OCI-M1 (cell line): ENCODE measurements around the gene CD164L2.

Source experiments
- DNase-seq: peaks from one replicate; lab custom pipeline; 2025; lab: John Stamatoyannopoulos, UW

CD164L2 gene

DNA sequence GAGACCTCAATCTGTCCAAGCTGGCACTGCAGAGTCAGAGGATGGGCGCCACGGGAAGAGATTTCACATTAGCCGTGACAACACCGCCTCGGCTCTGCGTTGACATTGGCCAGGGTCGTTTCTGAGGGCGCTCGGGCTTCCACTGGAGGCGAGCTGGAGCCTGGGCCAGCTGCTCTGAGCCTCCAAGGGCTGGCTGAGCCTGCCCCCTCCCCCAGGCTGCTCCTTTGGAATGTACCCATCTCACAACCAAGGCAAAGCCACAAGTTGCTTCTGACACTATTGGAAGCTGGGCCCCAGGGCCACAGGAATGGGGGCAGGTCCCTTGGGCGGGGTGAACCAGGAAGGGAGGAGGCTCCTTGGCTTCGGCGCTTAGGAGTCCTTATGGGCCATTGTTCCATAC lies 21.9 kb upstream of the CD164L2 start:
- no peak for DNase-seq

DNA sequence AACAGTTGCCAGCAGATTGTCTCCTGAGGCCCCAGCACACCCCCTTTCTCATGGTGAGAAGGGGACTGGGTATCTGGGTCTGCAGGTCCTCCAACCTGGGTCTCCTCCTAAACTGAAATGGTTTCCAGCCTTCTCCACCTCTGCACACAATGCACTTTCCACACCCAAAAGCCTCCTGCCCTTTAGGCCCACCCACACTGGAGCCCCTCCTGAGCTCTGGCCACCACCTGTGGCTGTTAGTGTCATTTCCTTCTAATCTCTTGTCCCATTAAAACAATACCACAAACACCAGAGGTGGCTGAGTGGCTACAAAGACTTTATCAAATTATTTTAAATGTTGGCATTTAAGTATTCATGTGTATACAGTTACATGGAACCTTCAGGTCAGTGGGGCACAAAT lies 20.8 kb upstream of the CD164L2 start:
- no peak for DNase-seq

DNA sequence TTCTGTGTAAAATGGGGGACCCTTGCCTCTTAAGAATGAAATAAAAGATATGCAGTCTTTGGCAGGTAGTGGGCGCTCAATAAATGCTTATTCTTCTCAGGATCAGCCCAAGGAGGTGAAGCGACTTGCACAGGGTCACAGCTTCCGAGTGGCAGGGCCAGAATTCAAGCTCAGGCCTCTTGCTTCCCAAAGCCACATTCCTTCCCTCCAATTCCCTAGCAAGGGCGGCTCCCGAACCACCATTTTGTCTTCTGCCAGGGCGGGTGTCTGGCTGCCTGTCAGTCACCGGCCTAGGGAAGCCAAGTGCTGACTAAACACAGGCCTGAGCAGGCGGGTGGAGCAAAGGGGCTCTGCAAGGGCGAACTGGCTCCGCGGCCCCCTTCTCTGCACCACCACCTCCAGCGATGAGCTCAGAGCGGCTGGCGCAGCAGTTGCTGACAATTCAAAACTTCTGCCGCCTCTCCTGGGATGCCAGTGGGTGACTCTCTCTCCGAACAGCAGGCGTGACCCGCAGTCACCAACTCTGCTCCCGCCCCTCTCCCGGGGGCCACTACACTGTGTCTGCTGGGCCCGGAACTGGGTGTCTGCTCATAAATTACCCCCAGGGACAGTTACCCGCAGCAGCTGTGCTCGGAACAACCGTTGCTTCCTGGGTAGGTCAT lies 20.1 kb upstream of the CD164L2 start:
- peak; percentile 16 for DNase-seq

DNA sequence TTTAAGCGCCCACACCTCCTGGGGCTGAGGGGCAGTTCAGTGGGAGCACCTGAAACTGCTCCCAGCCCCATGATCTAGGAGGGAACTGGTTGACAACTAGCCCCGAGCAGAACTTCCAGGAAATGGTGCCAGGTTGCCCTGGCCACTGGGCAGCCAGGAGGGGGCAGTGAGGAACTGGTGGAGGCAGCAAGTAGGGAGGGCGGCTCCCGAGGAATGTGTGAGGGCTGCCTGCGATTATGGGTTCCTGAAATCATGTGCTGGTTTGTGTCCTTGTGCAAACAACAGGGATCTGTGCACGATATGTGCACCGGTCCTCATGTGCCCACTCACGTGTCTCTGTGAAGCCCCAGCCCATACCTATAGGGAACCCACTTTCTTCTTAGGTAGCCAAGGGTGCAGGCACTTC lies 19.2 kb upstream of the CD164L2 start:
- peak; percentile 22 for DNase-seq

DNA sequence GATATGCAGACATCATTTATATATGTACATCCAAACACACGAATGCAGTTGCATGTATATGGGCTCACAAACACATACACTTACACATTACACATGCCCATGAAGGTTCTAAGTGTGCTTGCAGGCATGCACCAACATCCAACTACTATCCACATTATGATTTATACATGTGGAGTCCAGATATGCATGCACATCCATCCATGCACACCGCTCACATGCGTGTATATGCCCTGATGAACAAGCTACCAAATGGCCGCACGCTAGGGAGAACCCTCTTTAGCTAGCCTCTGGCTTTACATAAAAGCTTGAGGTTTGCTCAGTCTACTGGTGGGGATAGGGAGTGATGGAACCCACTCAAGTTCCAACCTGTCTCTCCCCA lies 17.8 kb upstream of the CD164L2 start:
- no peak for DNase-seq

DNA sequence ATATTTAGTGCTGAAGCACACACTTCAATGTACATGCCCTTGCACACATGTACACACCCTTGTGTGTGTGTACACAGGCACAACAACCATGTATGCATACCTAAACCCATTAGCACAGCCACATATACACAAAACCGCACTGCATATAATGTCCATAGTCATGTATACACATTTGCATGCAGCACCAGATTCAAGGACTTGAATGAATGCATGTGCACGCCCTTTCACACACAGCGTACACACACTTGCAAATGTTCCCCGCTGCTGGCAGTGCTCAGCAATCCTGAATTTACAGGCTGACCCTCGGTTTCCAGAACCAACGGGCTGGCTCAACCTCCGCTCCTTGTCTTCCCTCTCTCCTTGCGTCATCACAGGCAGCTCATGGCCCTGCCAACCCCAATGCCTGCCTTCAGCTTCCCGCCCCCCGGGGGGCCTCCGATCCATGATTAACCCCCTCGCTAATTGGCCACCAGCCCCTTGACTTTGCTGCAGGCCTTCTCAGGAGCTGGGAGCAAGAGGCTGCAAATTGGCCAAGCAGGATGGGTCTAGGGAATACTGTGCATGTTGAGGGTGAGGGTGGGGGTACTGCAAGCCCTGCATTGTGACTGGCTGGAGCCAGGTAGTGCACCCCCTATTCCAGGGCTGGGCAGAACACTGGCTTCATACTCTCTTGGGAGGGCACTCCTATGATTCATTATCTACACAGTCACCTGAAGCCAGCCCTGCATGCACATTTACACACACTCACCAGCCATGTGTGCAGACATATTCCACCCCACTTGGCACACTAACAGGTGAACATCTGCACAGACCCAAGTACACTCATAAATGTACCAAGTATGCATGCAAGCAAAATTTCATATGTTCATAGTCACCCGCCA lies 17.2 kb upstream of the CD164L2 start:
- DNase-seq = no peak

DNA sequence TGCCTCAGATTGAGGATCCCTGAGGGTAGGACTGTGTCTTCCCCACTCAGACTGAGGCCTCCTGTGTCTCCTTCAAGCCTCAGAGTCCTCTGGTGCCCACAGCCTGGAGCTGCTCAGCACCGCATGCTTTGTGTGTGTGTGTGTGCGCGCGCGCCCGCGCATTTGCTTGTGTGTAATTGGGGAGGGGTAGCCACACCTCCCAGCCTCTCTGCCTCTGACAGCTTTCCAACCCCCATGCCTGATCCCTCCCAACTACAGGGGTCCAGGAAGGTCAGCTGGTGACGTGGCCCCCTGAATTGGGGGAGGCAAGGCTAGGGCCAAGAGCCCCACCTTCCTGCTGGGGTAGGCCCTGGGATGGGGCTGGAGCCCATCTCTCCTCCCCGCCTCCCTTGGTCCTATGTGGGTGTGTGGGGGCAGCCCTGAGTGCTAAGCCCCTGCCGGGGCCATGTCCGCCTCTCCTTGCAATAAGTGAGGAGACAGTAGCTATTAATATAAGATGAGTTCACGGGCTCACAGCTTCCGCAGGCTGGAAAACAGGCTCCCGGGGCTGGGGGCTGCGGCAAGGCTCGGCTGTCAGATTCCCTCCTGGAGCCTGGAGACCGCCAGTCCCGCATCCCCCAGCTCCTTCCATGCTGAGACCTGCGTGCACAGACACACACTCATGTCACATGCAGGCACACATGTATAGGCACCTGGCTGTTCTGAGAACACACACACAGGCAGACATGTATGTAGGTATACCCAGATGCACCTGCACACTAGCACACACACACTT lies 16.3 kb upstream of the CD164L2 start:
- DNase-seq = no peak

DNA sequence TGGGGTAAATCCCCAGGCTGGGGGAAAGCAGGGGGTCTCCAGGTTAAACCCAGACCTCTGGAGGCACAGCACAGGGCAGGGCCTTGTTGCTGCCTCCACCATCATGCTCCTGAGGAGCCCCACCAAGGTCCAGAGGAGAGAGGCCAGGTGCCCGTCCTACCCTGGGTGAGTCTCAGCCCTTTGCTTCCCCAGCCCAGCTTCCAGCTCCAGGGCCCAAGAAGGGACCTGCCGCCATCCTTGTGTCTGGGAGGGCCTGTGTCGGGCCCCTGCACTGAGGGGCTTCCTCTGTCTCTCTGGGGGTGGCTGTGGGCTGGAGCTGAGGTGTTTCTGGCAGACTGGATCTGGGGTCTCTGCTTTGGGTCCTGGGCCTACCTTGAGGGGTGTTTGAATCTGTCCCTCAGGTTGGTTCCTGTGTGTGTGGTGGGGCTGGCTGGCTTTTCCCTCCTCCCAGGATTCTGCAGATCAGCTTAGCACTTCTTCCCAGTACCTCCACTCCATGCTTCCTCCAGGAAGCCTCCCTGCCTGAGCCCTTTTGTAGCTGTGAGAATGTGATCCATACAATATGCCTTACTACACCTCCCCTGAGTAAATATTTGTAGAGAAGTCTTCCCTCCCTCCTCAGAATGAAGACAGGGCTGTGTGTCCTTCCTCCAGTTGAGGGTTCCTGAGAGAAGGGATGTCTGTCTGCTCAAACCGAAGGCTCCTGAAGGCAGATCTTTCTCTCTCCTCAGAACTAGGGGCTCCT lies 15.4 kb upstream of the CD164L2 start:
- DNase-seq = no peak

DNA sequence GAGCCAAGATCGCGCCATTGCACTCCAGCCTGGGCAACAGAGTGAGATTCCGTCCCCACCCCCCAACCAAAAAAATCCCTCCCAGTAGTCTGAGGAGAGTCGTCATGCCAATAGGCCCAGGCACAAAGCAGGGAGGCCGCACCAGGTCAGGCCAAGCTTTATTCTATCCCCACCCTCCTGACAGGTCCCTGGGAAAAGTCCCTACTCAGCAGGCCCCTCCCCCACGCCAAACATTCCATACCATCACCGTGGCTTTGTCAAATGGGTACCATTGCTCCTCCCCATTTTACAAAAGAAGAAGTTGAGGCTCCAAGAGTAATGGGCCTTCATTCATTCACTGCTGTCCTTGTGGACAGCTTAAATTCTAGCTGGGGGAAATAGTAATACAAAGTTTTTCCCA lies 14.6 kb upstream of the CD164L2 start:
- DNase-seq = no peak

DNA sequence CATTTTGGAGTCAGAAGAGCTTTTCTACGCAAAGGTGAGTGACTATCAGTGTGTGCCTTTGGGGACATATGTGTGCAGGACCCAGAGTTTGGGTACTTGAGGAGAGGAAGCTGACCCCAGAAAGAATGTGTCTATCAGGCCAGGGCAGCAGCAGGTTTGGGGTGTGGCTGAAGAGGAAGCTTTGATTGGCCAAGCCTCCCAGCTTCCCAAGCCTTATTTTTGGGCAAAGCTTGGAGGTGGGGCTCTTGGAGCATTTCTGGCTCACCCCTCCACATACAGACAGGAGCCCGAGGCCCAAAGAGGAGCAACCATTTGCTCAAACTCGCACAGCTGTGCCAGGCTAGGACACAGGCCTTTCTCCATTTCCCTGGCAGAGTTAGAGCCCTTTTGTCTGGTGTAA lies 14.0 kb upstream of the CD164L2 start:
- no peak for DNase-seq

DNA sequence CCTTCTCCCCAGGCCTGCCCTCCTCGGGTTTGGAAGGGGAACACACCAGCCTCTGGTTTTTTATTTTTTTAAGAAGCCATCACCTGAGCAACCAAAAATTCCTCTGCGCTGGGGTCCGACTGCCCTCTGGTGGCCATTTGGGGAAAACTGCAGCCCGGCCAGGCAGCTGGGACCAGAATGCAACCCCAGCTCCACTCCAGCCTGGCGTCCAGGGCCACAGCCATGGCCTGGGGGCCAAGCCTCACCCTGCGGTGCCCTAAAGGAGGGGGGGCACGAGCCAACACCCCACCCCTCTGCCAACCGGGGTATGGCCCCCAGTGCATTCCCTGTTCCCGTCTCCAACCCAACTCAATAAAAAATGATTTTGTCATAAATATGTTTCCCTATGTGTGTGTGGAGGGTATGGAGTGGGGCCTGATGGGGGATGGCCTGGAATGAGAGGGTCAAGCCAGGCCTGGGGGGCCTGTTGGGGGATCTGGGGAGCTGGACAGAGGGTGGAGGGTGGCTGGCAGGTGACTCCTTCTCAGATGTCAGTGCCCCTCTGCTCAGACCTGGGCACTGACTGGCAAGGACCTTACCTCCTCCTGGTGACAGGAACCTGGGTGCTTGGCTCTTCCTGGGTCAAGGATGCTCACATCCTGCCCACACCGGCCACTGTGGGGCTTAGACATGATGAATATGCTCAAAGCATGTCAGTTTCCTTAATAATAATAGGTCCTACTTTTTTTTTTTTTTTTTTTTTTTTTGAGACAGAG lies 12.5 kb upstream of the CD164L2 start:
- DNase-seq = peak; percentile 89

DNA sequence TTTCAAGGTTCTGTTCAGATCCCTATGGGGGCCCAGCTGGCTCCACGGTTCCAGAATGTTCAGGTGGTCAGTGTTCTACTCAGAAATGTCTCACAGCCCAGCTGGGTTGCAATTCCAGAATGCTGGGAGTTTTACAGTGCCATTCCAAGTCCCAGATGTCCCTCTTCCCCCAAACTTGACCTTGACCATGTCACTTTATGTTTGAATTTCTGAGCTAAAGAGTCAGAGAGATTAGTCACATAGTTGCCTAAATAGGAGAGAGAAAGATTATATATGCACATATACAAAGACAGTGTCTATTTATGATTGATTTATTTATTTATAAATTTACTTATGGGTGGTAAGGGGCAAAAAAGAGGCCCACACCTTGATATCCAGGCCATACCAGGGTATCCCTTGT lies 11.8 kb upstream of the CD164L2 start:
- no peak for DNase-seq

DNA sequence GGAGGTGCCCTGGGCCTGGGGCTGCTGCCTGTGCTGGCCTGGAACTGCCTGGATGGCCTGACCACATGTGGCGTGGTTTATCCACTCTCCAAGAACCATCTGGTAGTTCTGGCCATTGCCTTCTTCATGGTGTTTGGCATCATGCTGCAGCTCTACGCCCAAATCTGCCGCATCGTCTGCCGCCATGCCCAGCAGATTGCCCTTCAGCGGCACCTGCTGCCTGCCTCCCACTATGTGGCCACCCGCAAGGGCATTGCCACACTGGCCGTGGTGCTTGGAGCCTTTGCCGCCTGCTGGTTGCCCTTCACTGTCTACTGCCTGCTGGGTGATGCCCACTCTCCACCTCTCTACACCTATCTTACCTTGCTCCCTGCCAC lies 11.1 kb upstream of the CD164L2 start:
- no peak for DNase-seq

DNA sequence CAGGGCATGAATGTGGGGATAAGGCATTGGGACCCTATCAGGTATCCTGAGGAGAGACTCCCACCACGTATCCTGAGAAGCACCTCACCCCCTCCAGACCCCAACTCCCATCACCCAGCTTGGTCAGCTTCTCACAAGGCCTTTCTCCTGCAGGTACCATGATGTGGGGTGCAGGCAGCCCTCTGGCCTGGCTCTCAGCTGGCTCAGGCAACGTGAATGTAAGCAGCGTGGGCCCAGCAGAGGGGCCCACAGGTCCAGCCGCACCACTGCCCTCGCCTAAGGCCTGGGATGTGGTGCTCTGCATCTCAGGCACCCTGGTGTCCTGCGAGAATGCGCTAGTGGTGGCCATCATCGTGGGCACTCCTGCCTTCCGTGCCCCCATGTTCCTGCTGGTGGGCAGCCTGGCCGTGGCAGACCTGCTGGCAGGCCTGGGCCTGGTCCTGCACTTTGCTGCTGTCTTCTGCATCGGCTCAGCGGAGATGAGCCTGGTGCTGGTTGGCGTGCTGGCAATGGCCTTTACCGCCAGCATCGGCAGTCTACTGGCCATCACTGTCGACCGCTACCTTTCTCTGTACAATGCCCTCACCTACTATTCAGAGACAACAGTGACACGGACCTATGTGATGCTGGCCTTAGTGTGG lies 10.6 kb upstream of the CD164L2 start:
- no peak for DNase-seq

DNA sequence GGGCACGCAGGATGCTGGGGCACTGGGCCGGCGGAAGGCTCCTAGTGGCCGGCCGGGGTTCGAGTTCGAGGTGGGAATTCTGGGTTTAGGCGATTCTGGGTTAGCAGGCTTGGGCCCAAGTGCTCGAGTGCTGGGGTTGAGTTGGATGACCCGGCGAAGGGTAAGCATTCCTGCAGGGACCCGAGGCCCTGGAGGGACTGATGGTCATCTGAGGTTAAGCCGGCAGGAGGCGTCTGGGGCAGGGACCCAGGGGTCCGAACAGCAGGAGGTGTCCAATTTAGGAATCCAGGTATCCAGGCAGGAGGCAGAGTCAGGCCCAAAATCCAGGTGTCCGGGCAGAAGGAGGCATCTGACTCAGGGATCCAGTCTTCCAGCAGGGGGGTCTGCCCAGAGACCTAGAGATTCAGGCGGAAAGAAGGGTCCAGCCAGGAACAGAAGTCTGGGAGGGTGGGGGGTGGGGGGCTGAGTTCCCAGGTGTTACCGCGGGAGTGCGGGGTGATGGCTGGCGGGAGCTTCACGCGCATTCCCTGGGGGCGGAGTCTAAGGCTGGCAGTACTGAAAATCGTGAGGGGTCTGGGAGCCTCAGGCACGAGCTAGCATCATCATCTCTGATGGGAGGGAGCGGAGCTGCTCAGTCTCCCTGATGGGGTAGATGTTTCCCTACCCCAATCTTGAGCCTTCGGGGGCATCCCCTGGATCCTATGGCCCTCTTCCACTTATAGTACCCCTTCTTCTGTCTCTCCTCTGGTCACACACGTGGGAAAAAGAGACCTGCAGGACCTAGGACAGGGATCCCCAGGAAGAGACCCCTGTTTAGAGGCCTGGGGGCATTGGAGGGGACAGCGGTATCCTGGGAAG lies 9.9 kb upstream of the CD164L2 start:
- no peak for DNase-seq

DNA sequence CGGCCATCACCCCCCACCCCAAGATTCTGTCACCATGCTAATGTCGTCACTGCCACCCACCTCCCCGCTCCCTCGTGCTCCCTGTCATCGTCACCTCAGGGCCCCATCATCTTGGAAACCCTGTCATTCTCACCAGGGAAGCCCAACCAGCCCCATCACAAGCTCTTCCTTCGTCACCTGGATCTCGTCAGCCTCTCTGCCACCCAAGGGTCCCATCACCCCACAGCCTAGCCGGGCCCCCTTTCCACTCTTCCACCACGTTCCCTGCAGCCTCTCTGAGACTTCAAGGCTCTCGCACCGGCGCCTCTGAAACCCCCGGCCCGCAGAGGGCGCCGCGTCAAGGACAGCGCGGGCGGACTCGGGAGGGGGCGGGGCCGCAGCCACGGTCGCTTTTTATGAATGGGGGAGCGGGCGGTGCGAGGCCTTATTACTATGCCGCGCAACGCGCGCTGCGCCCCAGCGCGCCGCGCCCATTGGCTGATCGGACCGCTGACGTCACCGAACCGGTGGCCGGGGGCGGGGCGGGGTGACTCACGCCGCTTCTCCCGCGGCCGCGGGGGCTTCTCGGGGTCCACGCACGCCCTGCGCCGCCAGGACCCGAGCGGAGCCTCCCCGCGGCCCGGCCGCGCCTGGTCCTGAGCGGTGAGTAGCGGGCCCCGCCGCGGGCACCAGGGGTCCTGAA lies 9.1 kb upstream of the CD164L2 start, which contains the start of gene GPR3:
Gene GPR3 (plus strand): TSS at position 527 of the 682 bp plus-strand sequence. CDS start 1,177 bp downstream, outside the sequence.
- DNase-seq = peak; percentile 96

DNA sequence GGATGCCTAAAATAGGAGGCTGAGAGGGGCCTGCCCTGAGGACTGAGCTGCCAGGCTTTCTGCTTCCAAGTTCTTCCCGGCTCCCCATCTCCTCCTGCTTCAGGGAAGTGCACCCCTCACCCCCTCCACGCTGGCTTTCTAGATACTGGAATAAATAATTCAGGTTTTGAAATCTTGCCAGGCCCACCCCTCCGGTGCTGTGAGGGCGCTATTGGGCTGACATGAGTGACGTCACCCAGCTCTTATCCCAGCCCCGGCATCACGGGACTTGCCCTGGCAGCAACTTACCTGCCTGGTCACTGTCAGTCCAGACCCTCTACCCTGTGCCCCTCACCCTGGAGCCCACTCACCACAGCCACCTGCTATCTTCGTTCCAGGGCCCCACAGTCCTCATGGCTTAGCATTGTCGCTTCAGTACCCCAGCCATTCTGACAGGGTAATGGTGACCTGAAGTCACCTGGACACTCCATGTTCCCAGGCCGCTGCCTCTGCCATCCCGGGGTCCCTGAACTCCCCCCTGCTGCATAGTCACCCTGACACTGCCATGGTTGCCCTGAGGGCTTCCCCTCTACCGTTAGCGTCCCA lies 8.5 kb upstream of the CD164L2 start:
- peak; percentile 71 for DNase-seq

DNA sequence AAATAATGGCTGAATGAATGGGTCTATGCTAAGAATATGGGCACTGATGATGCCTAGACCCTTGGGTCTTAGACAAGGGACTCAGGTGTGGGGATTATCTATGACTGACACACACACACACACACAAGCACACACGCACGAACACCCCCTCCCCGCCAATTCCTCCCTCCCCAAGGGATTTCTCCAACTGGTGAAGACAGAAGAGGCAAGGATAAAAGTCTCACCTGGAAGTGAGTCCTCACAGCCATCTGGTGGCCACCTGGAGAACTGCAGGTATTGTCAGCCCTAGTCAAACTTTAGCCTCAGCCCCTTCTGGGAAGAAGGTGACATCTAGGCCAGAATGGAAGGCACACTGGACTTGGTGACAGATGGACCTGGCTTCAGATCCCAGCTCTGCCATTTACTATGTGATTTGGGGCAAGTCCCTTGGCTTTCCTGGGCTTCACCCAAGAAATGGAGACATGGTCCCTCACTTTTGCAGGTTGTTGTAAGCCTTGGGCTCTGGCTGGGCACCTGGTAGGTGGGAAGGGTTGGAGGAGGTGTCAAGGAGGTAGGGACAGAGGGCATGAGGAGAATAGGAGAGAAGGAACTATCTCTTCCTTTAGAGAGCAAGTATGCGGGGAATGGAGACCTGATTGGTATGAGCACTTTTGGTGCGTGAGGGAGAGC lies 5.3 kb upstream of the CD164L2 start:
- DNase-seq = peak; percentile 67
